Lower lobe of right lung (tissue), 2 donors: Measurements from ENCODE around the gene CLEC4C. TPM values are rescaled to one million over a fixed set of nuclear protein-coding genes. Genes with fewer than 3 reads are reported as not detected.

Source experiments
- ATAC-seq, 2 donors: fragments of 200-7000 bp; cut with Tn5 transposase; one replicate each; pipeline ENCODE4 v1.9.1; 2020 to 2022; ENCODE audit warnings: mild to moderate bottlenecking in 2 of 2, moderate library complexity in 2 of 2
- DNase-seq: peaks from one replicate; pipeline ENCODE4 v3.0.0-alpha.2; 2020
- H3K27ac ChIP-seq: fragments of 200-600 bp; one replicate; pipeline ENCODE4 v1.8.0; 2022
- H3K27me3 ChIP-seq: fragments of 200-600 bp; one replicate; pipeline ENCODE4 v1.8.0; 2022; ENCODE audit warnings: low read depth
- H3K36me3 ChIP-seq: fragments of 200-600 bp; one replicate; pipeline ENCODE4 v1.8.0; 2022; ENCODE audit warnings: mild to moderate bottlenecking
- H3K4me1 ChIP-seq: fragments of 200-600 bp; one replicate; pipeline ENCODE4 v1.8.0; 2022
- H3K4me3 ChIP-seq: fragments of 200-600 bp; one replicate; pipeline ENCODE4 v1.8.0; 2022; ENCODE audit warnings: mild to moderate bottlenecking
- H3K9me3 ChIP-seq: fragments of 200-600 bp; one replicate; pipeline ENCODE4 v1.8.0; 2022
- intact Hi-C: fragments of 100-400 bp; cut with DNase I; formaldehyde crosslinking; loops from one replicate; pipeline ENCODE4 v1.11.0; 2022
- total RNA-seq: library from RNA; stranded (reverse); fragmentation: NEBNext Ultra II Directional; extraction: Animal tissue kit (Norgen Biotek cat#: 25700); gene quantifications from one replicate; pipeline ENCODE4 v1.2.1, GENCODE V29; 2021
- TF ChIP-seq, protein P1 (sequence below): fragments of 200-600 bp; IDR thresholded peaks from one replicate; pipeline ENCODE4 v1.8.0; 2022; ENCODE audit warnings: antibody characterized with exemption, mild to moderate bottlenecking
- donor health status: DM: no; HTN: yes; CAD: no; lungs with severe emphysema.

Gene CLEC4C
- total RNA-seq, 1 donor from 2014 or later = not detected

DNA sequence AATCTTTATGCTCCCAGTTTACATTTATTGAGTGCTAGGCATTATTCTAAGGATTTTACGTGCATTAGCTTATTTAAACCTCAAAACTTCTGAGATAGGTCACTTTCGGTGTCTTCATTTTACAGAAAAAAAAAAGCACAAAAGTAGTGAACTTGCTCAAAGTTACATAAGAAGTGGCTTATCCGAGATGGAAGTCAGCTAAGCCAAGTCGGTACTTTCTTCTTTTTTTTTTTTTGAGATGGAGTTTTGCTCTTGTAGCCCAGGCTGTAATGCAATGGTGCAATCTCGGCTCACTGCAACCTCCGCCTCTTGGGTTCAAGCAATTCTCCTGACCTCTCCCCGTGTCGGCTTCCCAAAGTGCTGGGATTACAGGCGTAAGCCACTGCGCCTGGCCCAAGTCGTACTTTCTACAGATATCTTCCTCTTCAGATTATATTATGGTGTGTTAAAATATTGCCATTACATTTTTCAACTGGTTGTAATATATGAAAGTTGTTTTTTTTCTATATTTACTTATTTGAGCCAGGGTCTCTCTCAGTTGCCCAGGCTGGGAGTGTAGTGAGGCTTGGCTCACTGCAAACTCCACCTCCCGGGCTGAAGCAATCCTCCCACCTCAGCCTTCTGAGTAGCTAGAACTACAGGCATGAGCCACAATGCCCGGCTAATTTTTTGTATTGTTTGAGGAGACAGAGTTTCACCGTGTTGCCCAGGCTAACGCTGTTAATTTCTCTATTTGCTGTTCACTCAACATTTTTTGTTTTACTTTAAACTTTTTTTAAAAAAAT lies 27.0 kb downstream of the CLEC4C start:
- DNase-seq (no peak), ATAC-seq (peak in 1 of 2 donors; percentile 18)
- Histone ChIP-seq H3K4me1 (no peaks in the 10 kb centered on the region), H3K36me3 (no peaks in the 10 kb centered on the region), H3K27me3 (peaks cover 12% of the 10 kb centered on the region), H3K4me3 (no peak overlapping the region), H3K27ac (no peak overlapping the region), H3K9me3 (no peaks in the 10 kb centered on the region)
- TF ChIP-seq, protein P1, sequence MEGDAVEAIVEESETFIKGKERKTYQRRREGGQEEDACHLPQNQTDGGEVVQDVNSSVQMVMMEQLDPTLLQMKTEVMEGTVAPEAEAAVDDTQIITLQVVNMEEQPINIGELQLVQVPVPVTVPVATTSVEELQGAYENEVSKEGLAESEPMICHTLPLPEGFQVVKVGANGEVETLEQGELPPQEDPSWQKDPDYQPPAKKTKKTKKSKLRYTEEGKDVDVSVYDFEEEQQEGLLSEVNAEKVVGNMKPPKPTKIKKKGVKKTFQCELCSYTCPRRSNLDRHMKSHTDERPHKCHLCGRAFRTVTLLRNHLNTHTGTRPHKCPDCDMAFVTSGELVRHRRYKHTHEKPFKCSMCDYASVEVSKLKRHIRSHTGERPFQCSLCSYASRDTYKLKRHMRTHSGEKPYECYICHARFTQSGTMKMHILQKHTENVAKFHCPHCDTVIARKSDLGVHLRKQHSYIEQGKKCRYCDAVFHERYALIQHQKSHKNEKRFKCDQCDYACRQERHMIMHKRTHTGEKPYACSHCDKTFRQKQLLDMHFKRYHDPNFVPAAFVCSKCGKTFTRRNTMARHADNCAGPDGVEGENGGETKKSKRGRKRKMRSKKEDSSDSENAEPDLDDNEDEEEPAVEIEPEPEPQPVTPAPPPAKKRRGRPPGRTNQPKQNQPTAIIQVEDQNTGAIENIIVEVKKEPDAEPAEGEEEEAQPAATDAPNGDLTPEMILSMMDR = no peak
- intact Hi-C loops = no loop called here

DNA sequence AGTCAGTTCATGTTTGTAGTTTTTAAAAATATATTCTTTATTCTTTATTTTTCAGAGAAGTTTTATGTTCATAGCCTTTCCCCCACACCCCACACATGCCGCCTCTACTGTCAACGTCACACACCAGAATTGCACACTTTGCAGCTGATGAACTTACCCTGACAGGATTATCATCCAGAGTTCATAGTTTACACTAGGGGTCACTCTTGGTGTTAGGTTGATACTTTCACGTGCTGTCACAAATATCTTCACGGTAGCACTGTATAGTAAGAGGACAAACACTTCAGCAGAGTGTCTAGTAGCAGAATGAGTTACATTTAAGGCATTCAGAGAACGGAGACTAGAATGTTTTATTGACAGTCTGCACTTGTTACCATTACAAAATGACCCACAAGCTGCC lies 30.8 kb downstream of the CLEC4C start:
- no peak for DNase-seq
- no peaks in the 10 kb centered on the region for H3K9me3 ChIP-seq
- intact Hi-C loops = no loop called here
- TF ChIP-seq, protein P1 = no peak
- H3K4me3 ChIP-seq = no peak overlapping the region
- peak; percentile 66 to 84 for ATAC-seq
- H3K36me3 ChIP-seq = no peaks in the 10 kb centered on the region
- H3K27ac ChIP-seq = no peak overlapping the region
- H3K4me1 ChIP-seq = no peaks in the 10 kb centered on the region
- H3K27me3 ChIP-seq = peaks cover 4% of the 10 kb centered on the region

DNA sequence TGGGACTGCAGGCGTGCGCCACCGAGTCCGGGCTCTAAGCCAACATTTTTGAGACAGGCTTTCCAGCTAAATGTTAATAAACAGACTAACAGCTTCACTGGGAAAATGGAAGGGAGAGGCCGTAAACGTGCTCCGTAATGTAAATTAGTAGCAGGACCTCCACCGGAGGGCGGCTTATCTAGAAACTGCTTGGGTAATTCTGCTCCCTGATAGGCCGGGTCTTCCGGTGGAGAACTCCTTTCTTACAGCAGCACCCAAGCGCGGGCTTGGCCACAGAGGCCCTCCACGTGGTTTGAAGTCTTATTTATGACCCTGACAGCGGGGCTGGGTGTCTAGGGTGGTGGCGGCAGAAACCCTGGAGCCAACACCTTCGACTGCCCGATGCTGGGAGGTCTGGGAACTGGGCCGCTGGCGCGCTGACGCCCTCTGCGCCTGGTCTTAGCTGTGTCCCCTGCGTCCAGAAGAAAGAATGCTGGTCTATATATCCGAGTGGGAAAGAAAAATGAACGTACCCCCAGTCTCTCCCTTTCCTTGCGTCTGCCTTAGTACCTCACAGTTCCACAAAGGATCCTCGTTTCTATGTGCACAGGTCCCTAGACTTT lies 34.2 kb downstream of the CLEC4C start:
- intact Hi-C loops = no loop called here
- DNase-seq (no peak), ATAC-seq (no peak)
- H3K4me3 ChIP-seq = no peak overlapping the region
- no peaks in the 10 kb centered on the region for H3K9me3 ChIP-seq
- no peaks in the 10 kb centered on the region for H3K36me3 ChIP-seq
- TF ChIP-seq, protein P1 = no peak
- no peaks in the 10 kb centered on the region for H3K4me1 ChIP-seq
- H3K27ac ChIP-seq = no peak overlapping the region
- H3K27me3 ChIP-seq = no peaks in the 10 kb centered on the region

DNA sequence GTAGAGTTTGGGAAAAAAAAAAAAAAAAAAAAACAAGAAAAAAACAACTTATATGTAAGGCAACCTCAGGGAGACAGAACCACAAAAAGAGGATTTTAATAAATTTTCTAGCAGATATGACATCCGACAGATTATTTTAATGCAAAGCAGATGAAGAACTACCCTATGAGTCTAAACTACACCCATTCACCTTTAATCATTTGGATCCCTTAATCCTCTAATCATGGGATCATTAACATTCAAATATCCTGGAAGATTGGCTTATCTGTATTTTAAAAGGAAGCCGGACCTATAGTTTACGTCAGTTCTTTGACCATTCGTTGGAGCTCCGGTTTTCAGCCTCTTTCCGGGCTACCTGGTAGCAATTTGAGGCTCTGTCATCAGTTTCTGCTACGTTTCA lies 36.0 kb downstream of the CLEC4C start, which contains the start of gene DPPA3:
Gene DPPA3, plus strand, starts transcription at position 301 of the 400 bp plus-strand sequence. CDS start 138 bp downstream, outside the sequence.
- TF ChIP-seq, protein P1 = no peak
- intact Hi-C loops = no loop called here
- H3K27me3 ChIP-seq = no peaks in the 10 kb centered on the region
- no peaks in the 10 kb centered on the region for H3K9me3 ChIP-seq
- no peak within 1 kb of the TSS for H3K27ac ChIP-seq
- no peaks in the 10 kb centered on the region for H3K4me1 ChIP-seq
- H3K36me3 ChIP-seq = no peaks in the 10 kb centered on the region
- DNase-seq (no peak), ATAC-seq (no peak)
- H3K4me3 ChIP-seq = no peak within 1 kb of the TSS

DNA sequence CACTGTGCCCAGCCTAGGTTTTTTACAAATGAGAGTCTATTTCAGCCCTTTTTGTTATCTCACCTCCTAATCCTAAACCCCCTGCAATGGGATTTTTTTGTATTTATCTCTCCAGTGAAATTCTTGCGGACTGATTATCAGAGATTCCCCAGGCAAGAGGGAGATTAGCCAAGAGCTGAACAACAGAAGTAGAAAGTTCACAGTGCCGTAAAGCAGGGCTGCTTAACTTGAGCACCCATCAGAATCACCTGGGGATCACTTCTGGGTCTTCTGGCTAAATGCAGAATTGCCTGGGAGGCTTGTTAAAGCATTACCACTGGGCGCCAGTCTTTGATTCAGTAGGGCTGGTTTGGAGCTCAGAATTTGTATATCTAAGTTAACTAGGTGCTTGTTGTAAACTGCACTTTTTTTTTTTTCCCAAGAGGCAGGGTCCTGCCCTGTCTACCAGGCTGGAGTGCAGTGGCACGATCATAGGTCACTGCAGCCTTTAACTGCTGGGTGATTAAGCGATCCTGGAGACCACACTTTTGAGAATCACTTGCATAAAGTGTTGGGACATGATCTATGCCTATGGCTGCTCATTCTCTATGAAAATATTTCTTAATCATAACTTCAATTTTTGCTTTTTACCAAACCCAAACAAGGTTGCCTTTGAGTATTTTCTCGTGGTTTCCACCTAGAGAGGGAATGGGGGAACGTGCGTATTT lies 37.1 kb downstream of the CLEC4C start:
- TF ChIP-seq, protein P1 = no peak
- ATAC-seq = no peak
- Histone ChIP-seq H3K4me1 (no peaks in the 10 kb centered on the region), H3K36me3 (no peaks in the 10 kb centered on the region), H3K27ac (no peak overlapping the region), H3K27me3 (no peaks in the 10 kb centered on the region), H3K4me3 (no peak overlapping the region), H3K9me3 (no peaks in the 10 kb centered on the region)
- intact Hi-C loops = no loop called here
- no peak for DNase-seq
